Fibroblast of skin of back (primary cell): Measurements from ENCODE around the gene PRKCH.
A peak's percentile ranks its signal among the peaks of the same experiment; 100 is the strongest.

Experiments
- DNase-seq: peaks from one replicate; pipeline ENCODE4 v3.0.0-alpha.2; 2013

The PRKCH gene

GRCh38 chr14:61430066-61430757, 108.8 kb downstream of the PRKCH start:
- no peak for DNase-seq

- no peak for DNase-seq
These were observed 111.8 kb downstream of the PRKCH start for GRCh38 chr14:61433169-61433568.

- no peak for DNase-seq
These were observed 112.4 kb downstream of the PRKCH start for GRCh38 chr14:61433828-61434227.

- peak; percentile 83 for DNase-seq
These were observed 112.9 kb downstream of the PRKCH start for GRCh38 chr14:61434311-61434710.

GRCh38 chr14:61435563-61436337, 114.4 kb downstream of the PRKCH start:
- DNase-seq = no peak

GRCh38 chr14:61437381-61437780, 116.0 kb downstream of the PRKCH start:
- DNase-seq = no peak

- no peak for DNase-seq
These were observed 116.7 kb downstream of the PRKCH start for GRCh38 chr14:61438036-61438435.

- DNase-seq = peak; percentile 23
These were observed 117.1 kb downstream of the PRKCH start for GRCh38 chr14:61438497-61438859.

GRCh38 chr14:61438860-61439765, 117.7 kb downstream of the PRKCH start:
- peak; percentile 84 for DNase-seq

- DNase-seq = no peak
These were observed 118.5 kb downstream of the PRKCH start for GRCh38 chr14:61439779-61440418.

- no peak for DNase-seq
These were observed 122.1 kb downstream of the PRKCH start for GRCh38 chr14:61443481-61443880.

- no peak for DNase-seq
These were observed 122.9 kb downstream of the PRKCH start for GRCh38 chr14:61444215-61444768.

GRCh38 chr14:61451491-61451890, 130.1 kb downstream of the PRKCH start:
- DNase-seq = no peak

- no peak for DNase-seq
These were observed 130.6 kb downstream of the PRKCH start for GRCh38 chr14:61451891-61452400.

GRCh38 chr14:61452452-61452851, 131.1 kb downstream of the PRKCH start:
- no peak for DNase-seq

GRCh38 chr14:61453103-61453767, 131.9 kb downstream of the PRKCH start:
- no peak for DNase-seq

GRCh38 chr14:61454545-61454944, 133.2 kb downstream of the PRKCH start:
- DNase-seq = no peak

- peak; percentile 30 for DNase-seq
These were observed 134.0 kb downstream of the PRKCH start for GRCh38 chr14:61455351-61455750.

GRCh38 chr14:61456720-61457119, 135.3 kb downstream of the PRKCH start:
- peak; percentile 74 for DNase-seq

- no peak for DNase-seq
These were observed 137.4 kb downstream of the PRKCH start for GRCh38 chr14:61458766-61459165.

GRCh38 chr14:61459229-61459628, 137.8 kb downstream of the PRKCH start:
- no peak for DNase-seq
